CD4-positive, alpha-beta T cell (primary cell): ENCODE measurements around the gene LMNTD2. TPM values are rescaled to one million over a fixed set of nuclear protein-coding genes. Genes with fewer than 3 reads are reported as not detected.

Experiments used
- ATAC-seq: fragments of 200-7000 bp; cut with Tn5 transposase; one replicate; pipeline ENCODE4 v1.10.0; 2022; ENCODE audit warnings: mild to moderate bottlenecking; ENCODE audit not compliant: poor library complexity
- CTCF ChIA-PET: fragments of 350-600 bp; sonication (Branson Sonifier 250); formaldehyde crosslinking; loops from one replicate; lab custom pipeline; 2021; ENCODE audit warnings: antibody characterized with exemption, inconsistent platforms; lab: Charles Lee
- POLR2A ChIA-PET: fragments of 350-600 bp; sonication (Branson Sonifier 250); formaldehyde crosslinking; loops from one replicate; lab custom pipeline; 2021; ENCODE audit warnings: antibody characterized with exemption, inconsistent platforms; lab: Charles Lee
- DNase-seq, 14 experiments: peaks; one replicate each; pipeline ENCODE4 v3.0.0-alpha.2; 2013 to 2020; ENCODE audit warnings: mixed read lengths in 2 of 14
- H3K27ac ChIP-seq, 2 donors: one replicate each; pipeline versions ENCODE4 v1.5.1 to v1.7.0; 2013; ENCODE audit warnings: low read length in 2 of 2, low read depth in 1 of 2, mild to moderate bottlenecking in 1 of 2
- H3K27me3 ChIP-seq, 2 experiments: 1 replicate in 1 of 2; 2 replicates in 1 of 2; pipeline versions ENCODE4 v1.6.1 to v1.7.0; 2013; ENCODE audit warnings: low read length in 2 of 2, control low read depth in 1 of 2, mild to moderate bottlenecking in 1 of 2, moderate library complexity in 1 of 2; ENCODE audit not compliant: insufficient read depth in 2 of 2, control insufficient read depth in 1 of 2
- H3K36me3 ChIP-seq: one replicate; pipeline ENCODE4 v1.6.1; 2013; ENCODE audit warnings: low read length, control low read depth; ENCODE audit not compliant: insufficient read depth
- H3K4me1 ChIP-seq: one replicate; pipeline ENCODE4 v1.6.1; 2013; ENCODE audit warnings: low read length, control low read depth; ENCODE audit not compliant: insufficient read depth
- H3K4me3 ChIP-seq: one replicate; pipeline ENCODE4 v1.5.1; 2013; ENCODE audit warnings: mild to moderate bottlenecking, low read length, moderate library complexity
- H3K9me3 ChIP-seq, 2 experiments: 1 replicate in 1 of 2; 2 replicates in 1 of 2; pipeline versions ENCODE4 v1.6.1 to v1.7.0; 2013; ENCODE audit warnings: low read length in 2 of 2, mild to moderate bottlenecking in 2 of 2, control low read depth in 1 of 2, moderate library complexity in 1 of 2; ENCODE audit not compliant: control insufficient read depth in 1 of 2, insufficient read depth in 1 of 2
- H3K27ac Mint-ChIP-seq: one replicate; pipeline ENCODE4 v1.8.0; 2020; ENCODE audit warnings: mixed read lengths
- H3K27me3 Mint-ChIP-seq: one replicate; pipeline ENCODE4 v1.8.0; 2021; ENCODE audit warnings: mixed read lengths
- H3K36me3 Mint-ChIP-seq: one replicate; pipeline ENCODE4 v1.8.0; 2021; ENCODE audit warnings: low read depth, mixed read lengths
- H3K4me1 Mint-ChIP-seq: one replicate; pipeline ENCODE4 v1.8.0; 2021; ENCODE audit warnings: low read depth, mixed read lengths
- H3K4me3 Mint-ChIP-seq: one replicate; pipeline ENCODE4 v1.8.0; 2020; ENCODE audit warnings: mild to moderate bottlenecking, mixed read lengths
- H3K9me3 Mint-ChIP-seq: one replicate; pipeline ENCODE4 v1.8.0; 2020; ENCODE audit warnings: mixed read lengths
- intact Hi-C, 2 experiments: fragments of 100-400 bp; cut with DNase I in 1 of 2; cut with micrococcal nuclease in 1 of 2; formaldehyde crosslinking; loops; one replicate each; pipeline versions ENCODE4 v1.15.1 to v1.9.0; 2023 to 2025; cut with DNase I, micrococcal nuclease
- total RNA-seq, 174 experiments: library from RNA in 2 of 174; stranded (reverse) in 2 of 174; gene quantifications; one replicate each; pipeline ENCODE4 v1.2.3 and lab custom pipeline; 2021 to 2026
- TF ChIP-seq, protein P1 (sequence below): fragments of 200-600 bp; IDR thresholded peaks from one replicate; pipeline ENCODE4 v1.8.0; 2022; ENCODE audit warnings: antibody characterized with exemption, mild to moderate bottlenecking

The LMNTD2 gene
- total RNA-seq, 2 experiments from 2014 or later = 8.2 to 10.3 TPM

DNA sequence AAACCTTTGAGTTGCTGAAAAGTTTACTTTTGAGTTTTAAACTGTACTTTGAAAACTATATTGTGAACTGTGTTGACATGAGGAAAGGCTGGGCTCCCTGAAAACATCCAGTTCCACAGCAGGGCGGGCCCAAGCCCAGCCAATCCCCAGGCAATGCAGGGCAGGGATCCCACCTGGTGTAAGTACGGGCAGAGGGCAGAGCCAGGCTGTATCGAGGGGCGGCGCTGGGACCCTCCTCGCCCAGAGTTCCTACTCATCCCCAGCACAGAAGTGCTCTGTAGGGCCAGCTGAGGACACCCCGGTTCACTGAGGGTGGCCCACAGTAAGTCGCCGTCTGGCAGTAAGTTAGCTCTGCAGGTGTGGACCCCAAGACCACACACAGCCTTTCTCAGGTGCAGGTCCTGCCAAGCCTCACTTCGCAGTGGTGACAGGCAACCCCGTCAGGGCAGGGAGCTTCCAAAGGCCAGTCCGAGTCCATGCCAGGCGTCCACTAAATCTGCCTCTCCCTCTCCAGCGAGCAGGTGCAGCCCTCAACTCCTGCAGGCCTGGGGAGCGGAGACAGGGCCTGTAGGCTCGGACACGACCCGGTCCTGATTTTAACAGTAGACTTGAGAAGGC lies 6.6 kb upstream of the LMNTD2 start:
- no peak overlapping the region for H3K4me3 ChIP-seq
- H3K9me3 Mint-ChIP-seq = no peaks in the 10 kb centered on the region
- no peaks in the 10 kb centered on the region for H3K27me3 ChIP-seq
- TF ChIP-seq, protein P1, sequence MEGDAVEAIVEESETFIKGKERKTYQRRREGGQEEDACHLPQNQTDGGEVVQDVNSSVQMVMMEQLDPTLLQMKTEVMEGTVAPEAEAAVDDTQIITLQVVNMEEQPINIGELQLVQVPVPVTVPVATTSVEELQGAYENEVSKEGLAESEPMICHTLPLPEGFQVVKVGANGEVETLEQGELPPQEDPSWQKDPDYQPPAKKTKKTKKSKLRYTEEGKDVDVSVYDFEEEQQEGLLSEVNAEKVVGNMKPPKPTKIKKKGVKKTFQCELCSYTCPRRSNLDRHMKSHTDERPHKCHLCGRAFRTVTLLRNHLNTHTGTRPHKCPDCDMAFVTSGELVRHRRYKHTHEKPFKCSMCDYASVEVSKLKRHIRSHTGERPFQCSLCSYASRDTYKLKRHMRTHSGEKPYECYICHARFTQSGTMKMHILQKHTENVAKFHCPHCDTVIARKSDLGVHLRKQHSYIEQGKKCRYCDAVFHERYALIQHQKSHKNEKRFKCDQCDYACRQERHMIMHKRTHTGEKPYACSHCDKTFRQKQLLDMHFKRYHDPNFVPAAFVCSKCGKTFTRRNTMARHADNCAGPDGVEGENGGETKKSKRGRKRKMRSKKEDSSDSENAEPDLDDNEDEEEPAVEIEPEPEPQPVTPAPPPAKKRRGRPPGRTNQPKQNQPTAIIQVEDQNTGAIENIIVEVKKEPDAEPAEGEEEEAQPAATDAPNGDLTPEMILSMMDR = no peak
- intact Hi-C loops = loop anchor here in 1 of 2 experiments (10.0 kb wide), 1 partner anchor 128 kb away; the partner anchor contains the start of genes DEAF1 and TMEM80
- H3K4me1 ChIP-seq = peaks cover 20% of the 10 kb centered on the region
- peak overlapping the region; percentile 75 for H3K27ac Mint-ChIP-seq
- H3K36me3 ChIP-seq = peaks cover 10% of the 10 kb centered on the region
- no peak overlapping the region for H3K27ac ChIP-seq
- H3K9me3 ChIP-seq = no peaks in the 10 kb centered on the region
- H3K4me1 Mint-ChIP-seq = peaks cover 4% of the 10 kb centered on the region
- peaks cover 4% of the 10 kb centered on the region for H3K36me3 Mint-ChIP-seq
- ChIA-PET POLR2A (interaction anchor here (0.6 to 3.9 kb wide), 4 partner anchors 9 to 128 kb away, joined by 3 to 25 read pairs (median 14); partner anchors contain the start of genes DEAF1, PHRF1 and TMEM80), CTCF (interaction anchor here (2.6 kb wide), 1 partner anchor 12 kb away, joined by 7 read pairs; no protein-coding TSS in a partner anchor)
- H3K27me3 Mint-ChIP-seq = no peaks in the 10 kb centered on the region
- no peak for ATAC-seq
- no peak for DNase-seq
- H3K4me3 Mint-ChIP-seq = peak overlapping the region; percentile 83

DNA sequence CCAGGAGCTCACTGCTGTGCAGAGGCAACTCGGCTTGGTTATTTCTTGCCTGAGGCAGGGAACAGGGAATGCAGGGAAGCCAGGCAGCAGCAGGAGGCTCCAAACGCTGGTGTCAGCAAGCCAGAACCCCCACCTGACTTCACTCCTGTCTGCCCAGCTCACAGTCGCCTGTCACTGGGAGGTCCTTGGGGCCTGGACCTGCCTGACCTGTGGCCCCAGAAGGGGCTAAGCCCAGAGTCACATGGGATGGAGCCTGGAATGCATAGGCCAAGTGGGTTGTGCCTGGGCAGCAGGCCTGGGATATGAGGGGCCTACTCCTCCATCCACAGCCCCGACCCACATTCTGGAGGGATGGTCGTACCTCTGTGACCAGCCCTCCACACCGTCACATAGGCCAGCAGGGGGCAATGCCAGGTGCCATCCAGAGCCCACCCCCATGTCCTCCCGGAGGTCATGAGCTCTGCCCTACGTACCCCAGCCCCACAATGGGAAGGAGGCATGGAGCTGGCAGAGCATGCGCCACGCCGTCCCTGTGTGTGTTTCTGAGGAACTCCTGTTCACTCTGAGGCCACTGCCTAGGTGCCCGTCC lies 5.5 kb upstream of the LMNTD2 start:
- H3K9me3 Mint-ChIP-seq = no peaks in the 10 kb centered on the region

More for the DNA sequence above, 5.5 kb upstream of the LMNTD2 start:
- TF ChIP-seq, protein P1 = no peak
- ChIA-PET POLR2A (interaction anchor here (1.6 to 3.9 kb wide), 4 partner anchors 10 to 129 kb away, joined by 5 to 25 read pairs (median 14); partner anchors contain the start of genes DEAF1, PHRF1 and TMEM80), CTCF (interaction anchor here (0.8 to 2.6 kb wide), 2 partner anchors 11 to 12 kb away, joined by 3 to 7 read pairs; no protein-coding TSS in a partner anchor)
- H3K27me3 ChIP-seq = no peaks in the 10 kb centered on the region
- Mint-ChIP-seq H3K36me3 (peaks cover 9% of the 10 kb centered on the region), H3K4me1 (peaks cover 10% of the 10 kb centered on the region), H3K27ac (no peak overlapping the region), H3K4me3 (peak overlapping the region; percentile 45), H3K27me3 (no peaks in the 10 kb centered on the region)
- intact Hi-C loops = loop anchor here in 1 of 2 experiments (10.0 kb wide), 1 partner anchor 129 kb away; the partner anchor contains the start of genes DEAF1 and TMEM80
- H3K4me1 ChIP-seq = peaks cover 28% of the 10 kb centered on the region
- peak in 1 of 14 experiments; percentile 38 for DNase-seq
- no peak overlapping the region for H3K27ac ChIP-seq
- H3K9me3 ChIP-seq = no peaks in the 10 kb centered on the region
- H3K4me3 ChIP-seq = no peak overlapping the region
- H3K36me3 ChIP-seq = peaks cover 10% of the 10 kb centered on the region
- no peak for ATAC-seq
